D721Med (cell line): ENCODE results near the gene GPBP1.
A peak's percentile ranks its signal among the peaks of the same experiment; 100 is the strongest.

Source experiments
- DNase-seq: peaks from one replicate; pipeline ENCODE4 v3.0.0; 2011; ENCODE audit warnings: low spot score; ENCODE audit not compliant: insufficient read length
- FAIRE-seq: peaks from 2 replicates; lab custom pipeline; 2011; peaks lifted over from hg19 to GRCh38; lab: Jason Lieb, UNC
- TF ChIP-seq, protein P1 (sequence below): IDR thresholded peaks from 2 replicates; pipeline ENCODE4 v1.5.1; 2012; ENCODE audit warnings: mild to moderate bottlenecking, control low read depth; ENCODE audit not compliant: insufficient read depth; ENCODE audit errors: missing control alignments

GPBP1 gene

GRCh38 chr5:57231607-57232006 is 57.7 kb downstream of the GPBP1 start:
- FAIRE-seq (no peak), DNase-seq (no peak)
- TF ChIP-seq, protein P1, sequence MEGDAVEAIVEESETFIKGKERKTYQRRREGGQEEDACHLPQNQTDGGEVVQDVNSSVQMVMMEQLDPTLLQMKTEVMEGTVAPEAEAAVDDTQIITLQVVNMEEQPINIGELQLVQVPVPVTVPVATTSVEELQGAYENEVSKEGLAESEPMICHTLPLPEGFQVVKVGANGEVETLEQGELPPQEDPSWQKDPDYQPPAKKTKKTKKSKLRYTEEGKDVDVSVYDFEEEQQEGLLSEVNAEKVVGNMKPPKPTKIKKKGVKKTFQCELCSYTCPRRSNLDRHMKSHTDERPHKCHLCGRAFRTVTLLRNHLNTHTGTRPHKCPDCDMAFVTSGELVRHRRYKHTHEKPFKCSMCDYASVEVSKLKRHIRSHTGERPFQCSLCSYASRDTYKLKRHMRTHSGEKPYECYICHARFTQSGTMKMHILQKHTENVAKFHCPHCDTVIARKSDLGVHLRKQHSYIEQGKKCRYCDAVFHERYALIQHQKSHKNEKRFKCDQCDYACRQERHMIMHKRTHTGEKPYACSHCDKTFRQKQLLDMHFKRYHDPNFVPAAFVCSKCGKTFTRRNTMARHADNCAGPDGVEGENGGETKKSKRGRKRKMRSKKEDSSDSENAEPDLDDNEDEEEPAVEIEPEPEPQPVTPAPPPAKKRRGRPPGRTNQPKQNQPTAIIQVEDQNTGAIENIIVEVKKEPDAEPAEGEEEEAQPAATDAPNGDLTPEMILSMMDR, result no peak

GRCh38 chr5:57232293-57233033 is 58.6 kb downstream of the GPBP1 start:
- no peak for FAIRE-seq

GRCh38 chr5:57243286-57244137 is 69.7 kb downstream of the GPBP1 start:
- DNase-seq (no peak), FAIRE-seq (no peak)
- TF ChIP-seq, protein P1, result no peak

More at GRCh38 chr5:57232293-57233033, 58.6 kb downstream of the GPBP1 start:
- TF ChIP-seq, protein P1, result no peak
- DNase-seq, result no peak

DNA sequence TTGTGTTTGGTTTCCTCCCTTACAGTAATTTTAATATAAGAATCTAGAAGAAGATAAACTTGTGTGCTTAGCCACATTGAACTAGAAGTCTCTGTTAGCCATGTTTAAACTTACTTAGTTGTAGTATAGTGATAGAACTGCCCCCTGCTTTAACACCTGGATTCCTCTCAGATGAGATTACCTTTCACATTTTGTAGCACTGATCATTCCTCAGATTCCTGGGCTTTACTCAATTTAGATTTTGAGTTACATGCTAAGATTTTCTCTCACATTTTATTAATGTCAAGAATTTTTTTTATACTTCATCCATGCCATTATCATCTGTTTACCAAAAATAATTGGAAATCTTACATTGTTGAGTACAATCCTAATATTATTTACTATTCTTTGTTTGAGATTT is 70.5 kb downstream of the GPBP1 start:
- DNase-seq, result no peak
- FAIRE-seq, result peak; percentile 46
- TF ChIP-seq, protein P1, result no peak

DNA sequence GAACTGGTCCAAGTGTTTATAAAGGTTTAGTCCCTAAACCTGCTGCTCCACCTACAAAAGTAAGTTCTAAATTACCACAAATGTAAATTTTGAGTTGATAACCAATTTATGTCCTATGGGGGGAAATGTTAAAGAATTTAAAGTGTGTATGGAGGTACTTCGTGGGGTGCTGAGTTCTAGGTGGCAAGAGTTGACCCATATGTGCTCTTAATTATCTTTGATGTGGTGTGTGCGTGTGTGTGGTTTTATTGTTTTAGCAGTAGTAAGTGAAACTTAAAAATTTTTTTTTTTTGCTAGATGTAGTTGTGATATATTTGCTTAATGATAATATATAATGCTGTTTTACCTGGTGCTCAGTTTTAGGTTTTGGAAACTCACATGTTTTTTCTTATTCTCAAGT is 72.6 kb downstream of the GPBP1 start:
- TF ChIP-seq, protein P1, result no peak
- no peak for FAIRE-seq
- DNase-seq, result no peak

- FAIRE-seq, result no peak
- no peak for DNase-seq
- TF ChIP-seq, protein P1, result no peak
These were observed 73.9 kb downstream of the GPBP1 start for GRCh38 chr5:57247765-57248164.
